DMS 273 treated with DMSO at 0.1 percent for 48 hours (cell line): Measurements from ENCODE around the gene BPIFB3.

Experiments
- DNase-seq: peaks from one replicate; lab custom pipeline; 2025; lab: John Stamatoyannopoulos, UW

Gene BPIFB3

DNA sequence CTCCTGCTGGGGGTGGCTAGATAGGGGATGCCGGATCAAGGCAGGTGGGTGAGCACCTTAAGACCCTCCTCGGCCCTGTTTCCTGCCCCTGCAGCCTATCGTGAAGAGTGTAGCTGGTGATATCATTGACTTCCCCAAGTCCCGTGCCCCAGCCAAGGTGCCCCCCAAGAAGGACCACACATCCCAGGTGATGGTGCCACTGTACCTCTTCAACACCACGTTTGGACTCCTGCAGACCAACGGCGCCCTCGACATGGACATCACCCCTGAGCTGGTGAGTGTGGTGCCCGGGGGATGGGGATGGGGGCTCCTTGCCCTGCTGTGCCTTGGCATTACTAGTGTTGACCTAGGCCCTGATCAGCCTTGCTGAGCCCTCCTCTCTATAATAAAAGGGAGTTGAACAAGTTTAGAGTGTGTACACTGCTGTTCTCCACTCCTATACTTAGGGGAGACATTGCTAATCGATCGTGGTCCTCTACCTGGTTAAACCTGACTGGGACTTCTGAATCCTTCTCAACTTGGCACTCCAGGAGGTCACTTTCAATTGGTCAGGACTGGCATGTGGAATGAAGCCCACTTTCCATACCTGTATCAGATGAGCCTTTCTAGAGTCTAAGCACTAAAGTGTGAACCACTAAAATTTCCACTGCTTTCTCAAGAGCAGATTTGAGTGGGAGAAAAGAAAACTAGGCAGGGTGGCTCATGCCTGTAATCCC is 11.0 kb downstream of the BPIFB3 start:
- DNase-seq: no peak

DNA sequence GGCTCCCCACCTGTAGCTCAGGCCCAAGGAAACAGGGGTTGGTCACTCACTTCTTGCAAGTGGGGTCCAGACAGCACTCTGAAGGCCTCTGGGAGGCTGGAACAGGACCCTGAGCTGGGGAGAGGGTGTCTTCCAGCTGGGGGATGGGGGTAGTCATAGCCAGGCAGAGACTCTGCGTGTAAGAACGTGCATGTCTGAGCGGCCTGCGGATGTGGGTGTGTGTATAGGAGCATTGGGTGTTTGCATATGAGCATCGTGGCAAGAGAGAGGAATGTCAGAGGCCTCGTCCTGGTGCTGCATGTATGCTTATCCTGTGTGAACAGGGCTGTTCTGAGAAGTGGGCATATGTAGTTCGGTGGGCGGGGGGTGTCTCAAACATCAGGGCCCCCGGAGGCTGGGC is 12.1 kb downstream of the BPIFB3 start:
- DNase-seq: no peak

DNA sequence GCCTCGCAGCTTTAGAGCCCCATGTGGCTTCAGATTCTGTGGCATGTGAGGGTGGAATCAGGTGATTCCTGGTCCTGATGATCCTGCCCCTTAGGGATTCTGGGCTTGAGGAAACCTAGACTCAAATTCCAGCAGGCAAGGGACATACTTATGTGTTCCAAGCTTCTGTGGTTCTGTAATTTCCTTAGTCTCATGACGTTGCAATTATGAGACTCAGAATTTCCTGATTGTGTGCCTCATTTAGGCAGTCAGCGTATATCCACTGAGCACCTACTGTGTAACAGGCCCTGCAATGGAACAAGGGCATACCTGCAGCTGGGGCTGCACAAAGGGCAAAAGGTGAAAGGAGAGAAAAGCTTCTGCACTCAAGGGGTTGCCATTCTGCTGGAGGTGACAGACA is 14.1 kb downstream of the BPIFB3 start:
- no peak for DNase-seq

DNA sequence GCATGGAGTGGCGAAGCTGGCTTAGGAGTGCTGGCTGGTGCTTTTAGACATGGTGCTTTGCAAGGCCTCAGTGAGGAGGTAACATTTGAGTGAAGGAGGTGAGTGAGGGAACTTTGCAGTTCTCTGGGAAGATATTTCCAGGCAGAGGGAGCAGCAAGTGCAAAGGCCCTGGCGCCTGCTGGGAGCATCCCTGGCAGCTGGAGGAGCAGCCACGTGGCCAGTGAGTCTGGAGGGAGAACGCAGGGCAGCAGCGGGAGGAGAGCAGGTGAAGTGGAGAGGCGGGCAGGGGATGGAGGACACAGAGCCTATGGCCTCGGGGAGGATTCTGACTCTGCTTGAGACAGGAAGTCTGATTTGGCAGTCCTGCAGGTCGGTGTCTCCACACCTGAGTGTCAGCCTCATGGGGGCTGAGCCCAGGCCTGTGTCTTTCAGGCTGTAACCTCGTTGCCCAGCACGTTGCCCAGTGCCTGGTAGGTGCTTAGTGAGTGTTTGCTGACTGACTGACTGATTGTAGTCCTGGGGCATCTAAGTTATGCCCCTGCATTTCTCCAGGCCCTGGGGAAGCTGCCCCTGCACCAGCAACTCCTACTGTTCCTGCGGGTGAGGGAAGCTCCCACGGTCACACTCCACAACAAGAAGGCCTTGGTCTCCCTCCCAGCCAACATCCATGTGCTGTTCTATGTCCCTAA is 14.7 kb downstream of the BPIFB3 start:
- no peak for DNase-seq

DNA sequence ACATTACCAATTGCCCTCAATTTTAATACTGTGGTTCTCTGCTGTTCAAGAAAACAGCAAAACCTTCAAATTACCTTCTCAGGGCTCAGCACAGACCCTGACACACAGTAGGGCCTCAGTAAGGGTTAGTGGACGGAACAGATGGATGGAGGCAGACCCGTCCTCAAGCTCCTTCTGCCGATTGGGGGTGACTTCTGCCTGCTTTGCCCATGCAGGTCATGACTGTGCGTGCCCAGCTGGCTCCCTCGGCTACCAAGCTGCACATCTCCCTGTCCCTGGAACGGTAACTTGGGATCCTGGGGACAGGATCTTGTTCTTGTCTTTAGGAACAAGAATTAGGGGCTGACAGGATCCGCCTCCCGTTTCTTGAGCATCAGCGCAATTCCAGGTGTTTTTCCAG is 16.0 kb downstream of the BPIFB3 start:
- no peak for DNase-seq

DNA sequence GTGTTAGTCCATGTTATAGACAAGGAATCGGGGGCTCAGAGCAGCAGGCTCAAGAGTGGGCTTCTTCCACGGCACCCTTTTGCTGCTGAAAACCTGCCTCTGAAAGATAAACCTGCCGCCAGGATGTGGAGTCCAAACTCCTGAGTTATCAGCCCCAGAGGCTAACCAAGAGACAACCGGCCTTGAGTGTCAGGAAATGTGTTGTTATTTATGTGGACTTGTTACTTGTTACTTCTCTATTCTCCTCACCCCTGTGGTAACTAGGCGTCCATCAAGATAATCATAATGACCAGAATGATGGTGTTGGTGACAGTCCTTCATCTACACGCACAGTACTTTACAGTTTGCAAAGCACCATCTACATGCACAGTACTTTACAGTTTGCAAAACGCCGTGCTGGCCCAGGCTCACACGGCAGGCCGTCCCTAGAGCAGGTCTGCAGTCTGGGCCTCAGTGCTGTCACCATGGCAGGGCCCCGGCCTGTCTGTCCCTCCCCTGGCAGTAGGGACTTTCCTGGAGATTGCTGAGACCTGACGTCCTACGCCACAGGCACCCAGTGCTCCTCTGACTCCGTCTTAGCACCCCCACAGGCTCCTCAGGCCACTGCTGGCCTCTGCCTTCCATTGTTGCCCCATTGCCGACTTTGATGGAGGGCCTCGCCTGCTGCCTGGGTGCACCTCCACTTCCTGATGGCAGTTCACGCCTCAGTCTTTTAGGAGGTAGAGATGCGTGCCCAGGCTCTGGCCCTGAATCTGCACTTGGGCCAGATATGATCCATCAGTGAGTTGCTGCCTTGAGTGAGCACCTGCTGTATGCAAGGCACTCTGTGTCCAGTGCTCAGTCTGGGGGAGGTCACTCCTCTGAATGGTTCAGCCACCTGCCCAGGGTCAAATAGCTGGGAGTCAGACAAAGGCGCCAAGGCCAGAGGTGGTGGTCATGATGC is 16.7 kb downstream of the BPIFB3 start:
- DNase-seq: no peak

DNA sequence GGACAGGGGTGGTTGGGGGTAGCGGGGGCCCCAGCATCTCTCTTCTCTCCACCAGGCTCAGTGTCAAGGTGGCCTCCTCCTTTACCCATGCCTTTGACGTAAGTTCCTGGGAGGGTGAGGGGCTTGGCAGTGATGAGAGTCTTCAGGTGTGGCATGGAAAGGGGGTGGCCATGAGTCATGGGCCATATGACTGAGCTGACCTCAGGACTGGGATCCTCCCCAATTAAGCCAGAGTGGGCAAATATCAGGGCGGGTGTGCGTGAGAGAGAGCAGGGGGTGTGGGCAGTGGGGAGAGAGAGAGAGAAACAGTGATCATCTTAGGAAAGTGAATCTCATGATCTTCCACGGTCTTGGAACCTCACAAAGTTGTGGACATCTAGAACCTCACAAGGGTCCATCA is 17.5 kb downstream of the BPIFB3 start:
- DNase-seq: no peak

DNA sequence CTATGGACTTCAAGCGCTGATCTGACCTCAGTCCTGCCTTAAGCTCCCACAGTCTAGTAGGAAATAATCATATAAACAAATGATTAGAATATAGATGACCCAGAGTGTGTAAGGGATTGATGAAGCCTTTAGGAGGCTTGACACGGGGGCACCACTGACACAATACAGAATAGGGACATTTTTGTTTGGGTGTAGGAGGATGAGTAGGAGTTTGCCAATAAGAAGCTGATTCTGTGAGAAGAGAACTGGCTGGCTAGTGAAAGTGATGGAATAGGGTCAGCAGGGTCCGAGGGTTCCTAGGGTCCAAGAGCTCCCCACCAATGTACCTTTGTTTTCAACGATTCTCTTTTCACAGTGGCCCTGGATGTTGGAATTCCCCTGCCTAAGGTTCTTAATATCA is 18.7 kb downstream of the BPIFB3 start:
- DNase-seq: no peak

DNA sequence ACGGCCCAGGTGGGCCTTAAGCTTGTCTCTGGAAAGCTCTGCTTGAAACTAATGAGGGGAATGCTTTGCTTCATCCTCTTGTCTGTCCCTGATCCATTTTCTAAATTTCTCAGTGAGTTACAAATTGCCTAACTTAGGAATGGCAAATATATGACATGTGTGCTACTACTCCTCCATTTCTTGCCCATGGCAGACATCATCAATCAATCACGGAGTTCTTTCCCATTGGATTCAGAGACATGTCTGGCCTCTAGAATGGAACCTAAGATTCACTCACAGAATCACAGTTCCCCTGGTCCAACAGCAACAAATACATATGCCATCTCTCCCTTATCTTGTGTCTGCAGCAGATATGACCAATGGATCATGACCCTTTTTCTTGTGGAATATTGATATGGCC is 19.1 kb downstream of the BPIFB3 start:
- no peak for DNase-seq

DNA sequence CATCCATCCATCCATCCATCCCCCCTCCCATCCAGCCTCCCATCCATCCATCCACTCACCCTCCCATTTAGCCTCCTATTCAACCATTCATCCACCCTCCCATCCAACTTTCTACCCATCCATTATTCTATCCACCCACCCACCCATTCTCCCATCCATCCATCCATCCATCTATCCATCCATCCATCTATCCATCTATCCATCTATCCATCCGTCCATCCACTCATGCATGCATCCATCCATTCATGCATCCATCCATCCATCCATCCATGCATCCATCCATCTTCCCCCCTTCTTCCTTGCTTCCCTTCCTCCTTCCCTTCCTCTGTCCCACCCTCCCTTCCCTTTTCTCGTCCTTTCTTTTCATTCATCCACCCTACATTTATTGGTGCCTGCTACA is 21.0 kb downstream of the BPIFB3 start:
- no peak for DNase-seq

DNA sequence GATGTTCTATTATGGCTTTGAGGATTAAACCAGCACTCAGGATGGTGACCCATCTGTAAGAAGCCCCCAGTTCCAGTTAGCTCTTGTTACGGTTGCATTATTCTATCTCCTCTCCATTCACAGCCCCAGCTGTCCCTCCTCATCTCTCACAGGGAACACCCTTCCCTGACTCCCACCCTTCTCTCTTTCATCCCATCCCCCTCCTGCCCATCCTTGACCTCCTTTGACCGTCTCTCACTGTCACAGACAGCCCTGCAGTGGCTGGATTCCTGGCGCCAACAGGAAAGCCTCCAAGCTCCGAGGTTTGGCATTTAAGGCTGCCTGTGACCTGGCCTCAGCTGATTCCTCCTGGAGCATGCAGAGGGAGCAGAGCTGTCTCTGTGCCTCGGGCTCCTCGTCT is 21.6 kb downstream of the BPIFB3 start:
- no peak for DNase-seq

DNA sequence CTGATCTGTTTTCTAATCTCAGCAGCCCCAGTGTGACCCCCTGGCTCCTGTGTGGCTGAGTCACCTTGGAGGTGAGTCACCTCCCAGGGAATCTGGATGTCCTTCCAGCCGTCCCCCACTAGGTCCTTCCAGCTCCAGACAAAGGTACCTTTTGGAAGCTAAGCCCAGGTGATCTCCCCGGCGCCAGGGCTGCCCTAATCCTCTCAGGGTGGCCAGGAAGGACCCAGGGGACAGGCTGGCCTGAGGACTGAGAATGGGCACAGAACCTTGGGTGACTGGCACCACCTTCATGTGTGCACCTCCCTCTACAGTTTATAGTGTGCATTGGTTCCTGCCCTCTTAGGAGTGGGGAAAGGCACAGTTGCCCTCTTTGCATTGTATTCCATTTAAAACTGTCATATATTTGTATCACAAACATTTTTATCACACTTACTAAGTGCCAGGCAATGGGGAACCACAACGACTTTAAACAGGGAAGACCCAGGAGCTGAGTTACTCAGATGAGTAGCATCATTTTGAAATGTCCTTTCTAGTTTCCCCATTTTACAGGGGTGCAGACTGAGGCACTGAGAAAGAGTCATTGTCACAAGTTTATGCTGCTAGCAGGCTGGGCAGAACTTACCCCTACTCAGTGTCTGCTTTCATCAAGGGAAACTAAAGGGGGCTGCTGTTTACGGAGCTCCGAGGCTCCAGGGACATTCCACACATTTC is 23.1 kb downstream of the BPIFB3 start:
- no peak for DNase-seq

DNA sequence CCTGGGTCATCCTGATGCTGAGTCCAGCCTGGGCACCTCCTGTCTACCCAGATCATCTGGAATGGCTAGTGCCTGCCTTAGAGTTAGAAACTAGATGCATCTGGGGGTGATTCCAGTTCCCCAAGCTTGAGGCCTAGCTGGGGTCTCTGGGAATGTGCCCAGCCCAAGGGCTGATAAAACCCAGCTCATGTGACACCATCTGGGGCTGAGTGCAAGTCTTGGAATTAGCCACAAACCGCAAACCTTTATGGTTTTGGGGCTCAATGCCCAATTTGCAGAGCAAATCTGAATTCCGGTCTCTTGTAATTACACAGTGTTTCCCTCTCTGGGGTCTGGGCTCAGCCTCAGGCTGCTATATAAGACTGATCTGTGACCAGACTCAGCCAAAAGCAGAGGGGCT is 25.6 kb downstream of the BPIFB3 start, which contains the start of gene BPIFB4:
Gene BPIFB4 (plus strand): TSS at position 385 of the 400 bp plus-strand sequence. CDS start 1,884 bp downstream, outside the sequence.
- no peak for DNase-seq

DNA sequence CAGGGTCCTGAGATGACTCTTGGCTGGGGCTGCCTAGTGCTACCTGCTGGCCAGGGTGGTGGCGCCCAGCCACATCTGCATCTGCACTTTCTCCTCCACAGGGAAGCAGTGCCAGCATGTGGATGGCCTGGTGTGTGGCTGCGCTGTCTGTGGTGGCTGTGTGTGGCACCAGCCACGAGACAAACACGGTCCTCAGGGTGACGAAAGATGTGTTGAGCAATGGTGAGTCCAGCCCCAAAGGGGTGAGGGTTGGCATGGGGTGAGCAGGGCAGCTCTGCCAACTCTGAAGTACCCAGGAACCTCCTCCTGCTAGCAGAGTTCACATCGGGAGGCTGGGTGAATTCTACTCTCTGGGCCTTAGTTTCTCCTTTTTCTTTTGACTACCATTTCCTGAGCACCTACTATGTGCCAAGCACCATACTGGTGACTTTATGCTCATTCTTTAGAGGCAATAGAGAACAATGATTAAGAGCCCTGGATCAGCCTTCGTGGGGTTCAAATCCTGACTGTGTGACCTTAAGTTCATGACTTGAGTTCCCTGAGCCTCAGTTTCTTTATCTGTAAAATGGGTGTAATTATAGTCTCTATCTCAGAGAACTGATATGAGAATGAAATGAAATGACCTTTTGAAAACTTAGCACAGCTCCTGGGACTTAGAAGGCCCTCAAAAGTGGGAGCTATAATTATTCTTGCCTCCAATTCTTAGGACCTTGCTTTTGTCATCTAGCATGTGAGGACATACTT is 27.9 kb downstream of the BPIFB3 start:
- DNase-seq: no peak

DNA sequence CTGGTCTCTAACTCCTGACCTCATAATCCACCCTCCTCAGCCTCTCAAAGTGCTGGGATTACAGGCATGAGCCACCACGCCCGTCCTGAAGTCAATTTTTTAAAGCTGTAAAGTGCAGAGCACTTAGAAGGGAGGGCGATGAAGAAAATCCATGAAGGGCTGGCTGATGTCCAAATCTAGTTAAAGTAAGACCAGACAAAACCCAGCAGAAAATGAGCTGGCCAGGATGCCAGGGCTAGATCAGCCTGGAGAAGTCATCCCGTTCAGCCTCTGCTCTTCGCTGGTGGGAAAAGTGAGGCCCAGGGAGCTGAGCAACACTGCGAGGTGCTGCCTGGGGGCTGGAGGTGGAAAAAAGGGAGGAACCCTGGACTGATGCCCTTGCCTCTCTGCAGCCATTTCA is 28.8 kb downstream of the BPIFB3 start:
- DNase-seq: no peak

DNA sequence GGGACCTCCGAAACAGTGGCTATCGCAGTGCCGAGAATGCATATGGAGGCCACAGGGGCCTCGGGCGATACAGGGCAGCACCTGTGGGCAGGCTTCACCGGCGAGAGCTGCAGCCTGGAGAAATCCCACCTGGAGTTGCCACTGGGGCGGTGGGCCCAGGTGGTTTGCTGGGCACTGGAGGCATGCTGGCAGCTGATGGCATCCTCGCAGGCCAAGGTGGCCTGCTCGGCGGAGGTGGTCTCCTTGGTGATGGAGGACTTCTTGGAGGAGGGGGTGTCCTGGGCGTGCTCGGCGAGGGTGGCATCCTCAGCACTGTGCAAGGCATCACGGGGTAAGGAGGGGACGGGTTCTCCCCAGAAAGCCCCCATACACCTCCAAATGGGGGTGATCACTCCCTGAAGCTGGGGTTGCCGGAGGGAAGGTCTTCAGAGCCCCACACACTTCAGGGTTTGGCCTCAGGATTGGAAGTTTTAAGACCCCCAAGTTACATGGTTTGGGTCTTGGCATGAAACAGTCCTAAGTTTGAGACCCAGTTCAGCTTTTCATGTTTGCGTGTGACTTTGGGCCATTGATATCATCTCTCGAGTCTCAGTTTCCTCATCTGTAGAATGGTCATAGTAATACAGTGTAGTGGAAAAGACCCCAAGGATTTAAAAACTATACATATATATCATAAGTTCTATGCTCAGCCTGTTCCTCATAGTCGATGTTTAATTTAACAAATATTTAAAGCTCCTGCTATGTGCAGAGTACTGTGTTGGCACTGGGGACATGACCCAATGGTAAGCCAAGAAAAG is 30.0 kb downstream of the BPIFB3 start:
- no peak for DNase-seq

DNA sequence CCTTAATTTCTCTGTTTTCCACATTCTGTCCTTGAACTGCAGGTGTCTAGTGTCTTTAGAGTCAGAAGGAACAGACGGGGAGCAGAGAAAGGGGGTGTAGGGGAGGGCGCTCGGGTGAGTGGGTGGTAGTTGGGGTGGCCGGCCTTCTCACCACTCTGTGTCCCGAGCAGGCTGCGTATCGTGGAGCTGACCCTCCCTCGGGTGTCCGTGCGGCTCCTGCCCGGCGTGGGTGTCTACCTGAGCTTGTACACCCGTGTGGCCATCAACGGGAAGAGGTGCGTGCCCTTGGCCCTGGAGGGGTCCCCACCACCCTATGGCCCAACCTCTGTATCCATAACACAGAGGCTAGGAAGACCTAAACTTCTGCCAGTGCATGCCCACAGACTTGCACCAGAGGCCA is 31.0 kb downstream of the BPIFB3 start:
- no peak for DNase-seq

DNA sequence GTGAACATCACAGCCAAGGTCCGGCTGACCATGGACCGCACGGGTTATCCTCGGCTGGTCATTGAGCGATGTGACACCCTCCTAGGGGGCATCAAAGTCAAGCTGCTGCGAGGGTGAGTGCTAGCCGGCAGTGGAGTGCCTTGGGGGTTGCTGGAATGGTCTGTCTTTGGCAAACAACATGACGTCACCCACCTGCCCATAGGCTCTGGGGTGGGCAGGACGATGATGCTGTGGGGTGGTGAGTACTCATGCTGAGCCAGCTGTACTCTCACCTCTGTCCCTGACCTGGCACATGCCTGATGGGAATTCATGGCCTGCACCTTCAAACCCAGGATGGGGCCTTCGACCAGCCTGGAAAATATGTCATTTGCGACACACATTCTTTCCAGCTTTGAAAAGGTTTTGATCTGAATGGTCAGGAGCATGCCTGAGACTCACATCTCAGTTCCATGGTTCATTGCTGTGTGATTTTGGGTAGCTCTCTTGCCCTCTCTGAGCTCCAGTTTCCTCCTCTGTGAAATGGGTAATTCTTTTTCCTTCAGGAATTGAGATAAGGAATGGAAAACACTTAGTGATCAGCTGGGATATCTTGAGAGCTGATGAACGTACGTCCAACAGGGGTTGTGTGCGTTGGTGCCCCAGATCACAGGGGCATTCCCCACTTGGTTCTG is 32.5 kb downstream of the BPIFB3 start:
- no peak for DNase-seq

DNA sequence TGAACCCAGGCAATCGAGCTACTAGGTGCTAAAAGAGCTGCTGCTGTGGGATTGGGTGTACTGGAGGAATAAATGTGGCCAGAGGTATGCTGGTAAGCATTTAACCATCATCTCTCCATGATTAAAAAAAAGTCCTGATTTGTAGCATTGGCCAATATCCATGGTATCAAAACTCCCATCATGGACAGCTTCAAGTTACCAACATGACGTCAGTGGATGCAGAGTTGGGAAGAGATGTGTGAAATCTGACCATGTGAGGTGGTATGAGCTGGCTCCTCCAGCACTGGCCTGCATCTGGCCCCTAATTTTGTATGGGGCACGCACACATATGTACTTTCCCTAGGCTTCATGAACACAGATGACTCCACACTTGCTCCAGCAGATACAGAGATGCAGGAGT is 37.4 kb downstream of the BPIFB3 start:
- DNase-seq: no peak

DNA sequence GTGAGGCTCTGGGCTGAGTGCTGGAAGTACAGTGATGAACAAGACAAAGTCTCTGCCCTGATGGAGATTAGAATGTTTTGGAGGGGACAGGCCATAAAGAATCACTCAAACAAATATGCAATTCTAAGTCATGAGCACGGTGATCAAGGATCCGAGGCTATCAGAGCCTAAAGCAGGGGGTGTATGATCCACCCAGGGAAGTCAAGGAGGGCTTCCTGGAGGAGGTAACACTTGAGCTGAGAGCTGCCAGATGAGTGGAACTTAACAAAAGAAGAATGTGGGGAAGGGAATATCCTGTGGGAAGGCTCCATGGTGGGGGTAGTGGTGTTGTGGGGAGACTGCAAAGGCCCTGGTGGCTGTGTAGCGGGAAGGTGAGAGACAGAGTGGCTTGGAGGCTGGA is 38.0 kb downstream of the BPIFB3 start:
- no peak for DNase-seq
